ENCODE data around the gene STPG3.

STPG3 gene

GRCh38 chr9:137262909-137263285 lies 11.8 kb downstream of the STPG3 start:
- Histone ChIP-seq H3K4me1 (ENCODE audit: control insufficient read depth in 1 of 2, insufficient read depth in 1 of 2, low read depth in 1 of 2, low read length in 1 of 2) (no peaks in the 10 kb centered on the region), H3K4me3 (ENCODE audit: low read depth in 1 of 2, low read length in 1 of 2) (no peak overlapping the region), H3K36me3 (peaks cover 54% of the 10 kb centered on the region), H3K27ac (no peak overlapping the region), H3K27me3 (no peaks in the 10 kb centered on the region), H3K9me3 (no peaks in the 10 kb centered on the region)
- TF ChIP-seq, protein P1, sequence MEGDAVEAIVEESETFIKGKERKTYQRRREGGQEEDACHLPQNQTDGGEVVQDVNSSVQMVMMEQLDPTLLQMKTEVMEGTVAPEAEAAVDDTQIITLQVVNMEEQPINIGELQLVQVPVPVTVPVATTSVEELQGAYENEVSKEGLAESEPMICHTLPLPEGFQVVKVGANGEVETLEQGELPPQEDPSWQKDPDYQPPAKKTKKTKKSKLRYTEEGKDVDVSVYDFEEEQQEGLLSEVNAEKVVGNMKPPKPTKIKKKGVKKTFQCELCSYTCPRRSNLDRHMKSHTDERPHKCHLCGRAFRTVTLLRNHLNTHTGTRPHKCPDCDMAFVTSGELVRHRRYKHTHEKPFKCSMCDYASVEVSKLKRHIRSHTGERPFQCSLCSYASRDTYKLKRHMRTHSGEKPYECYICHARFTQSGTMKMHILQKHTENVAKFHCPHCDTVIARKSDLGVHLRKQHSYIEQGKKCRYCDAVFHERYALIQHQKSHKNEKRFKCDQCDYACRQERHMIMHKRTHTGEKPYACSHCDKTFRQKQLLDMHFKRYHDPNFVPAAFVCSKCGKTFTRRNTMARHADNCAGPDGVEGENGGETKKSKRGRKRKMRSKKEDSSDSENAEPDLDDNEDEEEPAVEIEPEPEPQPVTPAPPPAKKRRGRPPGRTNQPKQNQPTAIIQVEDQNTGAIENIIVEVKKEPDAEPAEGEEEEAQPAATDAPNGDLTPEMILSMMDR (IDR thresholded peaks at IDR 0.05), result no peak

DNA sequence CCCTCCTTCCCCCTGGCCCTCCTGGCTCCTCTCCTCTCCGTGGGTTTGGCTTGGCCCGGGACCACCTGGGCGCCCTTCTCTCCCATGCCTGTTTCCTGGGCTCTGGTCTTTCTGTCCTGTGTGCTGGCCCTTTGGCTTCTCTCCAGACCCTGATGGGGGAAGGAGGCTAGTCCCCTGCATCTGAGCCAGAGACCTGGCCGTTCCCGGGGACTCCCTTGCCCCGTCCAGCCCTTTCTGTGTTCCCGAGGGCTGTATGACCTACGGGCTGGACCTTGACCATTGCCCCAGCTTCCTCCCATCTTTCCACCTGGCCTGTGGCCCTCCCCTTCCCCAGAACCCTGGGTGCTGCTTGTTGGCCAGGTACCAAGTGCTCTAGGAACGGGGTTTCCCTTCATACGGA lies 12.4 kb downstream of the STPG3 start:
- no peak overlapping the region for H3K4me3 ChIP-seq (ENCODE audit: low read depth in 1 of 2, low read length in 1 of 2)
- H3K9me3 ChIP-seq, result no peaks in the 10 kb centered on the region
- H3K27me3 ChIP-seq, result no peaks in the 10 kb centered on the region
- TF ChIP-seq, protein P1 (IDR thresholded peaks at IDR 0.05), result no peak
- no peak overlapping the region for H3K27ac ChIP-seq
- H3K36me3 ChIP-seq, result peaks cover 60% of the 10 kb centered on the region
- H3K4me1 ChIP-seq (ENCODE audit: control insufficient read depth in 1 of 2, insufficient read depth in 1 of 2, low read depth in 1 of 2, low read length in 1 of 2), result no peaks in the 10 kb centered on the region

DNA sequence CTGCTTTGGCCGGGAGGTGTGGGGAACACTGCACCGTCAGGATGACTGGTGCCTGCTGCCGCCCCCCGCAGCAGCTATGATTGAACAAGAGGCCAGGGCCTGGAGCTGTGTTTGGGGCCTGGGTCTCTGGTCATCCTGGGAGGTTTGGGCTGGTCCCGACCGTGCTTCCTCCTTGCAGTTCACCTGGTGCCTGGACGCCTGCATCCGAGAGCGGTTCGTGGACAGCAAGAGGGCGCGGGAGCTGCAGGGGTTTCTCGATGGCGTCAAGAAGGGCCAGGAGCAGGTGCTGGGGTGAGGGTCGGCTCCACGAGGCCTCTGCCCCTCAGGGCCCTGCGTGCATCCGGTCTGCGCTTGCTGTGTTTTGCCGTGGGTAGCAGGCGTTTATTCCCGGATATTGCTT lies 13.0 kb downstream of the STPG3 start:
- no peak overlapping the region for H3K27ac ChIP-seq
- H3K27me3 ChIP-seq, result no peaks in the 10 kb centered on the region
- H3K36me3 ChIP-seq, result peaks cover 60% of the 10 kb centered on the region
- no peak overlapping the region for H3K4me3 ChIP-seq (ENCODE audit: low read depth in 1 of 2, low read length in 1 of 2)
- TF ChIP-seq, protein P1 (IDR thresholded peaks at IDR 0.05), result no peak
- H3K4me1 ChIP-seq (ENCODE audit: control insufficient read depth in 1 of 2, insufficient read depth in 1 of 2, low read depth in 1 of 2, low read length in 1 of 2), result no peaks in the 10 kb centered on the region
- H3K9me3 ChIP-seq, result no peaks in the 10 kb centered on the region

GRCh38 chr9:137265496-137266161 lies 14.5 kb downstream of the STPG3 start:
- TF ChIP-seq, protein P1 (IDR thresholded peaks at IDR 0.05), result no peak
- no peaks in the 10 kb centered on the region for H3K4me1 ChIP-seq (ENCODE audit: control insufficient read depth in 1 of 2, insufficient read depth in 1 of 2, low read depth in 1 of 2, low read length in 1 of 2)
- peaks cover 71% of the 10 kb centered on the region for H3K36me3 ChIP-seq
- no peaks in the 10 kb centered on the region for H3K27me3 ChIP-seq
- H3K9me3 ChIP-seq, result no peaks in the 10 kb centered on the region
- H3K27ac ChIP-seq, result no peak overlapping the region
- H3K4me3 ChIP-seq (ENCODE audit: low read depth in 1 of 2, low read length in 1 of 2), result no peak overlapping the region

- H3K9me3 ChIP-seq, result no peaks in the 10 kb centered on the region
- H3K4me1 ChIP-seq (ENCODE audit: control insufficient read depth in 1 of 2, insufficient read depth in 1 of 2, low read depth in 1 of 2, low read length in 1 of 2), result no peaks in the 10 kb centered on the region
- H3K4me3 ChIP-seq (ENCODE audit: low read depth in 1 of 2, low read length in 1 of 2), result no peak overlapping the region
- H3K27ac ChIP-seq, result no peak overlapping the region
- H3K27me3 ChIP-seq, result no peaks in the 10 kb centered on the region
- TF ChIP-seq, protein P1 (IDR thresholded peaks at IDR 0.05), result no peak
- peaks cover 76% of the 10 kb centered on the region for H3K36me3 ChIP-seq
Measured at GRCh38 chr9:137266162-137266527, 15.1 kb downstream of the STPG3 start.

All from neutrophil (primary cell).